WTC11 (cell line): Measurements from ENCODE around the gene RNPS1. TPM values are rescaled to one million over a fixed set of nuclear protein-coding genes. Genes with fewer than 3 reads are reported as not detected.

Experiments
- ATAC-seq: fragments of 200-7000 bp; cut with Tn5 transposase; 2 replicates; pipeline ENCODE4 v1.10.0; 2021; ENCODE audit warnings: mild to moderate bottlenecking, moderate library complexity
- CTCF ChIA-PET: fragments of 300-600 bp; sonication (Branson Sonifier 250); formaldehyde crosslinking; loops from one replicate; lab custom pipeline; 2021; ENCODE audit warnings: antibody characterized with exemption; lab: Charles Lee
- POLR2A ChIA-PET: fragments of 350-600 bp; sonication (Branson Sonifier 250); formaldehyde crosslinking; loops from one replicate; lab custom pipeline; 2021; ENCODE audit warnings: antibody characterized with exemption; lab: Charles Lee
- DNase-seq: peaks from one replicate; pipeline ENCODE4 v3.0.0; 2021; ENCODE audit warnings: low spot score
- H3K27ac Mint-ChIP-seq: 2 replicates; pipeline ENCODE4 v1.8.0; 2021; ENCODE audit warnings: mixed read lengths
- H3K27me3 Mint-ChIP-seq: 2 replicates; pipeline ENCODE4 v1.8.0; 2021; ENCODE audit warnings: low read depth, mild to moderate bottlenecking, moderate library complexity, mixed read lengths
- H3K36me3 Mint-ChIP-seq: 2 replicates; pipeline ENCODE4 v1.8.0; 2021; ENCODE audit warnings: mixed read lengths
- H3K4me1 Mint-ChIP-seq: 2 replicates; pipeline ENCODE4 v1.8.0; 2022; ENCODE audit warnings: mixed read lengths
- H3K4me3 Mint-ChIP-seq: 2 replicates; pipeline ENCODE4 v1.8.0; 2021; ENCODE audit warnings: mild to moderate bottlenecking, moderate library complexity, mixed read lengths
- H3K9me3 Mint-ChIP-seq: 2 replicates; pipeline ENCODE4 v1.8.0; 2021; ENCODE audit warnings: mixed read lengths
- EMX1 ChIP-seq: fragments of 250-450 bp; sonication (Bioruptor Pico); IDR thresholded peaks from 2 replicates; pipeline ENCODE4 v1.8.0; 2021; ENCODE audit warnings: mild to moderate bottlenecking
- IRF1 ChIP-seq: sonication (generic); formaldehyde crosslinking; IDR thresholded peaks from 2 replicates; pipeline ENCODE4 v1.8.0; 2023; ENCODE audit warnings: missing genetic modification reagents
- MLX ChIP-seq: sonication (generic); formaldehyde crosslinking; IDR thresholded peaks from 2 replicates; pipeline ENCODE4 v1.8.1; 2023; ENCODE audit warnings: mild to moderate bottlenecking, missing genetic modification reagents, moderate library complexity
- MYBL2 ChIP-seq: sonication (generic); formaldehyde crosslinking; IDR thresholded peaks from 2 replicates; pipeline ENCODE4 v1.8.1; 2023; ENCODE audit warnings: mild to moderate bottlenecking, moderate library complexity, missing genetic modification reagents
- NR2C2 ChIP-seq: sonication (generic); formaldehyde crosslinking; IDR thresholded peaks from 2 replicates; pipeline ENCODE4 v1.8.0; 2022; ENCODE audit warnings: mild to moderate bottlenecking, missing genetic modification reagents
- NR3C1 ChIP-seq: sonication (generic); formaldehyde crosslinking; conservative IDR thresholded peaks from 2 replicates; pipeline ENCODE4 v1.8.1; 2023; ENCODE audit warnings: low read depth, mild to moderate bottlenecking, missing genetic modification reagents
- PRDM15 ChIP-seq: sonication (generic); formaldehyde crosslinking; IDR thresholded peaks from 2 replicates; pipeline ENCODE4 v1.8.0; 2022; ENCODE audit warnings: missing genetic modification reagents
- RORB ChIP-seq: fragments of 250-450 bp; sonication (Bioruptor Pico); IDR thresholded peaks from 2 replicates; pipeline ENCODE4 v1.9.0; 2021; ENCODE audit warnings: mild to moderate bottlenecking
- SMAD3 ChIP-seq: sonication (generic); formaldehyde crosslinking; IDR thresholded peaks from 2 replicates; pipeline ENCODE4 v1.8.0; 2022; ENCODE audit warnings: missing genetic modification reagents, mild to moderate bottlenecking, borderline replicate concordance
- TEAD1 ChIP-seq: sonication (generic); formaldehyde crosslinking; IDR thresholded peaks from 2 replicates; pipeline ENCODE4 v1.8.0; 2022; ENCODE audit warnings: mild to moderate bottlenecking, missing genetic modification reagents
- USF2 ChIP-seq: sonication (generic); formaldehyde crosslinking; IDR thresholded peaks from 2 replicates; pipeline ENCODE4 v1.8.1; 2023; ENCODE audit warnings: mild to moderate bottlenecking, missing genetic modification reagents, moderate library complexity
- ZNF138 ChIP-seq: sonication (generic); formaldehyde crosslinking; conservative IDR thresholded peaks from 2 replicates; pipeline ENCODE4 v1.8.1; 2022; ENCODE audit warnings: mild to moderate bottlenecking, moderate library complexity, missing genetic modification reagents
- ZNF423 ChIP-seq: fragments of 250-450 bp; sonication (Bioruptor Pico); IDR thresholded peaks from 2 replicates; pipeline ENCODE4 v2.1.2; 2022; ENCODE audit warnings: mild to moderate bottlenecking, moderate library complexity
- ZNF512 ChIP-seq: sonication (generic); formaldehyde crosslinking; IDR thresholded peaks from 2 replicates; pipeline ENCODE4 v1.8.1; 2022; ENCODE audit warnings: missing genetic modification reagents, borderline replicate concordance
- total RNA-seq: library from RNA; stranded (reverse); gene quantifications from 3 replicates; pipeline ENCODE4 v1.2.3, GENCODE V29; 2021
- TF ChIP-seq, protein P1 (sequence below): fragments of 250-450 bp; sonication (Bioruptor Pico); conservative IDR thresholded peaks from 2 replicates; pipeline ENCODE4 v1.9.0; 2021; ENCODE audit warnings: mild to moderate bottlenecking
- TF ChIP-seq, protein P2 (sequence below): sonication (generic); formaldehyde crosslinking; IDR thresholded peaks from 2 replicates; pipeline ENCODE4 v1.8.1; 2023; ENCODE audit warnings: mild to moderate bottlenecking, missing genetic modification reagents, borderline replicate concordance
- TF ChIP-seq, protein P3 (sequence below): sonication (generic); formaldehyde crosslinking; IDR thresholded peaks from 2 replicates; pipeline ENCODE4 v1.8.0; 2023; ENCODE audit warnings: missing genetic modification reagents, mild to moderate bottlenecking, borderline replicate concordance

RNPS1 gene
- total RNA-seq, 1 experiment from 2014 or later: 331 TPM

DNA sequence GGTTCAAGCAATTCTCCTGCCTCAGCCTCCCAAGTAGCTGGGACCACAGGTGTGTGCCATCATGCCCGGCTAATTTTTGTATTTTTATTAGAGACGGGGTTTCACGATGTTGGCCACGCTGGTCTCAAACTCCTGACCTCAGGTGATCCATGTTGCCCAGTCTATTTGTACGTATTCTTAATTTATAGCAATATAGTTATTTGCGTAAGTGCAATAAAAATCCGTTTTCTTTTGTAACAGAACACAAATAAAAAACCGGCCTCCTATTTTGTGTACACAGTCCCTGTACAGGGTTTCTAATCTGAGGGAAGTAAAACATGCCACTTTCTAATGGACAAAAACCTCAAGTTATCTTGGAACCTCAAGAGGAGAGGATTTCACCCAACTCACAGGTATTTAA, 7.7 kb downstream of the RNPS1 start:
- ATAC-seq: no peak
- no peak for TF ChIP-seq MYBL2 (CRISPR knock-in tag)
- TF ChIP-seq, protein P1, sequence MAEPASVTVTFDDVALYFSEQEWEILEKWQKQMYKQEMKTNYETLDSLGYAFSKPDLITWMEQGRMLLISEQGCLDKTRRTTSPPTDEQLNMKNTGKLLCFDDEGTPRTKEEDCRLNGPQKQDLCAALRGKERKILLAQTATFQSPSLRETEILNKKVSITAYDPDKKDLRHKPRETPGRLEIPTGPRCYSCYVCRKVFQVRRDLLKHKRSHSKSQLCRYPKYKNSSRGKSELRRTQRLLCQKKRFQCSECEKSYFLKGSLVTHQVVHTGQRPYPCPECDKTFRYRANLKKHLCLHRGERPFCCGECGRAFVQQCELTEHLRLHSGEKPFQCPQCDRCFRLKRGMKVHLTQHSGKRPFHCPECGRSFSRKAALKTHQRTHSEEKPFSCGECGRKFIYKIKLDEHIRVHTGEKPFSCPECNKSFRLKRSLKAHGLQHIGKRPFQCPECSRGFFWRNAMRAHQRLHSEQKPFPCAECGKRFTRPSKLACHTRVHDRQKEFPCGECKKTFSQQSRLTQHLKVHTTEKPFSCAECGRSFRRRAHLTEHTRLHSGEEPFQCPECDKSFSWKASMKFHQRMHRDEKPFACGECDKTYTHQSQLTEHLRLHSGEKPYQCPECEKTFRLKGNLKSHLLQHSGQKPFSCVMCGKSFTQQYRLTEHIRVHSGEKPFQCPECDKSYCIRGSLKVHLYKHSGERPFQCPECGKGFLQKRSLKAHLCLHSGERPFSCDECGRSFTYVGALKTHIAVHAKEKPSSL (CRISPR knock-in tag): no peak
- TF ChIP-seq IRF1 (CRISPR knock-in tag): no peak
- no peak for TF ChIP-seq RORB (CRISPR knock-in tag)
- TF ChIP-seq NR2C2 (CRISPR knock-in tag): no peak
- no peak for TF ChIP-seq ZNF138 (CRISPR knock-in tag)
- TF ChIP-seq EMX1 (CRISPR knock-in tag): no peak
- TF ChIP-seq SMAD3 (CRISPR knock-in tag): no peak
- TF ChIP-seq USF2 (CRISPR knock-in tag): no peak
- TF ChIP-seq TEAD1 (CRISPR knock-in tag): no peak
- TF ChIP-seq NR3C1 (CRISPR knock-in tag): no peak
- TF ChIP-seq MLX (CRISPR knock-in tag): no peak
- TF ChIP-seq PRDM15 (CRISPR knock-in tag): no peak
- no peak for TF ChIP-seq ZNF512 (CRISPR knock-in tag)
- TF ChIP-seq ZNF423 (CRISPR knock-in tag): no peak
- TF ChIP-seq, protein P2, sequence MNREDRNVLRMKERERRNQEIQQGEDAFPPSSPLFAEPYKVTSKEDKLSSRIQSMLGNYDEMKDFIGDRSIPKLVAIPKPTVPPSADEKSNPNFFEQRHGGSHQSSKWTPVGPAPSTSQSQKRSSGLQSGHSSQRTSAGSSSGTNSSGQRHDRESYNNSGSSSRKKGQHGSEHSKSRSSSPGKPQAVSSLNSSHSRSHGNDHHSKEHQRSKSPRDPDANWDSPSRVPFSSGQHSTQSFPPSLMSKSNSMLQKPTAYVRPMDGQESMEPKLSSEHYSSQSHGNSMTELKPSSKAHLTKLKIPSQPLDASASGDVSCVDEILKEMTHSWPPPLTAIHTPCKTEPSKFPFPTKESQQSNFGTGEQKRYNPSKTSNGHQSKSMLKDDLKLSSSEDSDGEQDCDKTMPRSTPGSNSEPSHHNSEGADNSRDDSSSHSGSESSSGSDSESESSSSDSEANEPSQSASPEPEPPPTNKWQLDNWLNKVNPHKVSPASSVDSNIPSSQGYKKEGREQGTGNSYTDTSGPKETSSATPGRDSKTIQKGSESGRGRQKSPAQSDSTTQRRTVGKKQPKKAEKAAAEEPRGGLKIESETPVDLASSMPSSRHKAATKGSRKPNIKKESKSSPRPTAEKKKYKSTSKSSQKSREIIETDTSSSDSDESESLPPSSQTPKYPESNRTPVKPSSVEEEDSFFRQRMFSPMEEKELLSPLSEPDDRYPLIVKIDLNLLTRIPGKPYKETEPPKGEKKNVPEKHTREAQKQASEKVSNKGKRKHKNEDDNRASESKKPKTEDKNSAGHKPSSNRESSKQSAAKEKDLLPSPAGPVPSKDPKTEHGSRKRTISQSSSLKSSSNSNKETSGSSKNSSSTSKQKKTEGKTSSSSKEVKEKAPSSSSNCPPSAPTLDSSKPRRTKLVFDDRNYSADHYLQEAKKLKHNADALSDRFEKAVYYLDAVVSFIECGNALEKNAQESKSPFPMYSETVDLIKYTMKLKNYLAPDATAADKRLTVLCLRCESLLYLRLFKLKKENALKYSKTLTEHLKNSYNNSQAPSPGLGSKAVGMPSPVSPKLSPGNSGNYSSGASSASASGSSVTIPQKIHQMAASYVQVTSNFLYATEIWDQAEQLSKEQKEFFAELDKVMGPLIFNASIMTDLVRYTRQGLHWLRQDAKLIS (CRISPR knock-in tag): no peak
- TF ChIP-seq, protein P3, sequence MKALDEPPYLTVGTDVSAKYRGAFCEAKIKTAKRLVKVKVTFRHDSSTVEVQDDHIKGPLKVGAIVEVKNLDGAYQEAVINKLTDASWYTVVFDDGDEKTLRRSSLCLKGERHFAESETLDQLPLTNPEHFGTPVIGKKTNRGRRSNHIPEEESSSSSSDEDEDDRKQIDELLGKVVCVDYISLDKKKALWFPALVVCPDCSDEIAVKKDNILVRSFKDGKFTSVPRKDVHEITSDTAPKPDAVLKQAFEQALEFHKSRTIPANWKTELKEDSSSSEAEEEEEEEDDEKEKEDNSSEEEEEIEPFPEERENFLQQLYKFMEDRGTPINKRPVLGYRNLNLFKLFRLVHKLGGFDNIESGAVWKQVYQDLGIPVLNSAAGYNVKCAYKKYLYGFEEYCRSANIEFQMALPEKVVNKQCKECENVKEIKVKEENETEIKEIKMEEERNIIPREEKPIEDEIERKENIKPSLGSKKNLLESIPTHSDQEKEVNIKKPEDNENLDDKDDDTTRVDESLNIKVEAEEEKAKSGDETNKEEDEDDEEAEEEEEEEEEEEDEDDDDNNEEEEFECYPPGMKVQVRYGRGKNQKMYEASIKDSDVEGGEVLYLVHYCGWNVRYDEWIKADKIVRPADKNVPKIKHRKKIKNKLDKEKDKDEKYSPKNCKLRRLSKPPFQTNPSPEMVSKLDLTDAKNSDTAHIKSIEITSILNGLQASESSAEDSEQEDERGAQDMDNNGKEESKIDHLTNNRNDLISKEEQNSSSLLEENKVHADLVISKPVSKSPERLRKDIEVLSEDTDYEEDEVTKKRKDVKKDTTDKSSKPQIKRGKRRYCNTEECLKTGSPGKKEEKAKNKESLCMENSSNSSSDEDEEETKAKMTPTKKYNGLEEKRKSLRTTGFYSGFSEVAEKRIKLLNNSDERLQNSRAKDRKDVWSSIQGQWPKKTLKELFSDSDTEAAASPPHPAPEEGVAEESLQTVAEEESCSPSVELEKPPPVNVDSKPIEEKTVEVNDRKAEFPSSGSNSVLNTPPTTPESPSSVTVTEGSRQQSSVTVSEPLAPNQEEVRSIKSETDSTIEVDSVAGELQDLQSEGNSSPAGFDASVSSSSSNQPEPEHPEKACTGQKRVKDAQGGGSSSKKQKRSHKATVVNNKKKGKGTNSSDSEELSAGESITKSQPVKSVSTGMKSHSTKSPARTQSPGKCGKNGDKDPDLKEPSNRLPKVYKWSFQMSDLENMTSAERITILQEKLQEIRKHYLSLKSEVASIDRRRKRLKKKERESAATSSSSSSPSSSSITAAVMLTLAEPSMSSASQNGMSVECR (CRISPR knock-in tag): no peak
- TF ChIP-seq, all 79 proteins: peak for 0
- Mint-ChIP-seq H3K4me1 (peaks cover 8% of the 10 kb centered on the region), H3K4me3 (no peak overlapping the region), H3K36me3 (peaks cover 97% of the 10 kb centered on the region), H3K27me3 (no peaks in the 10 kb centered on the region), H3K9me3 (no peaks in the 10 kb centered on the region), H3K27ac (no peak overlapping the region)
- ChIA-PET CTCF (interaction anchor here (1.0 kb wide), 1 partner anchor 241 kb away, joined by 3 read pairs; no protein-coding TSS in a partner anchor), POLR2A (interaction anchor here (0.6 to 0.7 kb wide), 3 partner anchors 24 to 199 kb away, joined by 5 to 7 read pairs (median 6); partner anchors contain the start of gene TEDC2)
- no peak for DNase-seq
